GM21381 (cell line): ENCODE results near the gene STK38L.

ENCODE experiments used
- ATAC-seq: cut with Tn5 transposase; IDR thresholded peaks from one replicate; pipeline ENCODE4 v1.9.1; 2021; ENCODE audit warnings: mild to moderate bottlenecking, moderate library complexity; ENCODE audit not compliant: unreplicated experiment

STK38L gene

GRCh38 chr12:27309995-27310315, 65.9 kb downstream of the STK38L start:
- no peak for ATAC-seq

GRCh38 chr12:27316947-27317346, 72.9 kb downstream of the STK38L start:
- ATAC-seq = no peak

- ATAC-seq = no peak
Measured at GRCh38 chr12:27319409-27319808, 75.3 kb downstream of the STK38L start.

GRCh38 chr12:27319848-27320247, 75.8 kb downstream of the STK38L start:
- ATAC-seq = no peak

- no peak for ATAC-seq
Measured at GRCh38 chr12:27324530-27324929, 80.4 kb downstream of the STK38L start.

- ATAC-seq = no peak
Measured at GRCh38 chr12:27330846-27331245, 86.8 kb downstream of the STK38L start.

- peak; percentile 29 for ATAC-seq
Measured at GRCh38 chr12:27331291-27331926, 87.3 kb downstream of the STK38L start.

- ATAC-seq = no peak
Measured at GRCh38 chr12:27331927-27332324, 87.8 kb downstream of the STK38L start.

- no peak for ATAC-seq
Measured at GRCh38 chr12:27332407-27332713, 88.3 kb downstream of the STK38L start.

GRCh38 chr12:27332714-27333402, 88.8 kb downstream of the STK38L start, which contains the start of gene BMAL2:
Gene BMAL2, plus strand, starts transcription at chr12:27332836. Its CDS starts 237 bp downstream, at chr12:27333073.
- ATAC-seq = peak; percentile 36

- peak; percentile 15 for ATAC-seq
Measured at GRCh38 chr12:27333403-27334009, 89.4 kb downstream of the STK38L start.

- ATAC-seq = no peak
Measured at GRCh38 chr12:27334042-27334720, 90.1 kb downstream of the STK38L start.

- ATAC-seq = no peak
Measured at GRCh38 chr12:27334721-27335082, 90.6 kb downstream of the STK38L start.

GRCh38 chr12:27335364-27336281, 91.5 kb downstream of the STK38L start:
- ATAC-seq = no peak

- ATAC-seq = no peak
Measured at GRCh38 chr12:27336282-27336653, 92.2 kb downstream of the STK38L start.

GRCh38 chr12:27337376-27337775, 93.3 kb downstream of the STK38L start:
- no peak for ATAC-seq

- ATAC-seq = no peak
Measured at GRCh38 chr12:27338473-27338872, 94.4 kb downstream of the STK38L start.

- no peak for ATAC-seq
Measured at GRCh38 chr12:27340971-27341370, 96.9 kb downstream of the STK38L start.

- no peak for ATAC-seq
Measured at GRCh38 chr12:27342536-27342935, 98.5 kb downstream of the STK38L start.

- ATAC-seq = no peak
Measured at GRCh38 chr12:27343255-27344000, 99.3 kb downstream of the STK38L start.
